Osteoblast (primary cell): Measurements from ENCODE around the gene ATP8B3. TPM values are rescaled to one million over a fixed set of nuclear protein-coding genes. Genes with fewer than 3 reads are reported as not detected.
A peak's percentile ranks its signal among the peaks of the same experiment; 100 is the strongest.

Experiments used
- DNase-seq: peaks from one replicate; pipeline ENCODE4 v3.0.0; 2011; ENCODE audit warnings: low spot score, mixed read lengths; ENCODE audit not compliant: insufficient read length; ENCODE audit errors: missing footprints
- H2AFZ ChIP-seq: 2 replicates; pipeline ENCODE4 v1.6.0; 2011; ENCODE audit warnings: mild to moderate bottlenecking, low read length
- H3K27ac ChIP-seq: 2 replicates; pipeline ENCODE4 v1.5.1; 2011; ENCODE audit warnings: mild to moderate bottlenecking, low read depth, low read length, moderate library complexity
- H3K27me3 ChIP-seq: 2 replicates; pipeline ENCODE4 v1.6.0; 2012; ENCODE audit warnings: mild to moderate bottlenecking, control low read depth, inconsistent platforms, low read length, moderate library complexity; ENCODE audit not compliant: insufficient read depth
- H3K36me3 ChIP-seq: 2 replicates; pipeline ENCODE4 v1.5.1; 2011; ENCODE audit warnings: mild to moderate bottlenecking, low read length, control low read depth, moderate library complexity; ENCODE audit not compliant: insufficient read depth
- H3K4me1 ChIP-seq: 2 replicates; pipeline ENCODE4 v1.5.1; 2011; ENCODE audit warnings: mild to moderate bottlenecking, low read length, control low read depth, moderate library complexity; ENCODE audit not compliant: insufficient read depth
- H3K4me2 ChIP-seq: 2 replicates; pipeline ENCODE4 v1.6.0; 2011; ENCODE audit warnings: mild to moderate bottlenecking, low read length; ENCODE audit not compliant: insufficient read depth
- H3K4me3 ChIP-seq: fragments of 200-600 bp; sonication (generic); 3 replicates; pipeline ENCODE4 v1.5.1; 2012; ENCODE audit warnings: mild to moderate bottlenecking, low read length, inconsistent platforms; ENCODE audit not compliant: insufficient read depth
- H3K79me2 ChIP-seq: 2 replicates; pipeline ENCODE4 v1.6.0; 2012; ENCODE audit warnings: mild to moderate bottlenecking, low read length, control low read depth, inconsistent platforms; ENCODE audit not compliant: insufficient read depth
- H3K9me3 ChIP-seq: 2 replicates; pipeline ENCODE4 v1.5.1; 2011; ENCODE audit warnings: low read depth, low read length, control low read depth
- H4K20me1 ChIP-seq: 2 replicates; pipeline ENCODE4 v1.6.0; 2012; ENCODE audit warnings: mild to moderate bottlenecking, low read length, control low read depth; ENCODE audit not compliant: insufficient read depth
- total RNA-seq: library from RNA; depleted of rRNA; stranded (reverse); fragments of >200 nt; gene quantifications from 2 replicates; pipeline ENCODE4 v1.2.3, GENCODE V29; 2012
- TF ChIP-seq, protein P1 (sequence below): IDR thresholded peaks from 2 replicates; pipeline ENCODE4 v1.5.1; 2011; ENCODE audit warnings: mild to moderate bottlenecking, low read depth, low read length, moderate library complexity; ENCODE audit errors: extremely low read depth

The ATP8B3 gene
- total RNA-seq, 1 donor, result 0.72 TPM

- DNase-seq, result peak; percentile 67
- peaks cover 12% of the 10 kb centered on the region for H3K27me3 ChIP-seq
- no peak overlapping the region for H3K4me3 ChIP-seq
- TF ChIP-seq, protein P1, sequence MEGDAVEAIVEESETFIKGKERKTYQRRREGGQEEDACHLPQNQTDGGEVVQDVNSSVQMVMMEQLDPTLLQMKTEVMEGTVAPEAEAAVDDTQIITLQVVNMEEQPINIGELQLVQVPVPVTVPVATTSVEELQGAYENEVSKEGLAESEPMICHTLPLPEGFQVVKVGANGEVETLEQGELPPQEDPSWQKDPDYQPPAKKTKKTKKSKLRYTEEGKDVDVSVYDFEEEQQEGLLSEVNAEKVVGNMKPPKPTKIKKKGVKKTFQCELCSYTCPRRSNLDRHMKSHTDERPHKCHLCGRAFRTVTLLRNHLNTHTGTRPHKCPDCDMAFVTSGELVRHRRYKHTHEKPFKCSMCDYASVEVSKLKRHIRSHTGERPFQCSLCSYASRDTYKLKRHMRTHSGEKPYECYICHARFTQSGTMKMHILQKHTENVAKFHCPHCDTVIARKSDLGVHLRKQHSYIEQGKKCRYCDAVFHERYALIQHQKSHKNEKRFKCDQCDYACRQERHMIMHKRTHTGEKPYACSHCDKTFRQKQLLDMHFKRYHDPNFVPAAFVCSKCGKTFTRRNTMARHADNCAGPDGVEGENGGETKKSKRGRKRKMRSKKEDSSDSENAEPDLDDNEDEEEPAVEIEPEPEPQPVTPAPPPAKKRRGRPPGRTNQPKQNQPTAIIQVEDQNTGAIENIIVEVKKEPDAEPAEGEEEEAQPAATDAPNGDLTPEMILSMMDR, result no peak
- no peak overlapping the region for H3K27ac ChIP-seq
- H2AFZ ChIP-seq, result no peak overlapping the region
- no peaks in the 10 kb centered on the region for H3K4me1 ChIP-seq
- no peaks in the 10 kb centered on the region for H4K20me1 ChIP-seq
- no peaks in the 10 kb centered on the region for H3K79me2 ChIP-seq
- no peak overlapping the region for H3K4me2 ChIP-seq
- peaks cover 4% of the 10 kb centered on the region for H3K9me3 ChIP-seq
- H3K36me3 ChIP-seq, result no peaks in the 10 kb centered on the region
Observed at GRCh38 chr19:1739960-1740629, 72.0 kb downstream of the ATP8B3 start.

GRCh38 chr19:1736927-1737326, 75.1 kb downstream of the ATP8B3 start:
- Histone ChIP-seq H2AFZ (no peak overlapping the region), H3K9me3 (peaks cover 4% of the 10 kb centered on the region), H3K4me2 (no peak overlapping the region), H3K79me2 (no peaks in the 10 kb centered on the region), H3K27ac (no peak overlapping the region), H3K27me3 (peaks cover 19% of the 10 kb centered on the region), H3K4me1 (no peaks in the 10 kb centered on the region), H3K36me3 (no peaks in the 10 kb centered on the region), H3K4me3 (no peak overlapping the region), H4K20me1 (no peaks in the 10 kb centered on the region)
- DNase-seq, result peak; percentile 45
- TF ChIP-seq, protein P1, result no peak

- DNase-seq, result peak; percentile 19
- H3K4me3 ChIP-seq, result no peak overlapping the region
- H3K27me3 ChIP-seq, result peaks cover 19% of the 10 kb centered on the region
- H3K36me3 ChIP-seq, result no peaks in the 10 kb centered on the region
- H3K9me3 ChIP-seq, result peaks cover 4% of the 10 kb centered on the region
- no peaks in the 10 kb centered on the region for H3K4me1 ChIP-seq
- TF ChIP-seq, protein P1, result no peak
- no peak overlapping the region for H2AFZ ChIP-seq
- H3K79me2 ChIP-seq, result no peaks in the 10 kb centered on the region
- H3K4me2 ChIP-seq, result no peak overlapping the region
- H3K27ac ChIP-seq, result no peak overlapping the region
- no peaks in the 10 kb centered on the region for H4K20me1 ChIP-seq
Observed at GRCh38 chr19:1736280-1736679, 75.8 kb downstream of the ATP8B3 start.

DNA sequence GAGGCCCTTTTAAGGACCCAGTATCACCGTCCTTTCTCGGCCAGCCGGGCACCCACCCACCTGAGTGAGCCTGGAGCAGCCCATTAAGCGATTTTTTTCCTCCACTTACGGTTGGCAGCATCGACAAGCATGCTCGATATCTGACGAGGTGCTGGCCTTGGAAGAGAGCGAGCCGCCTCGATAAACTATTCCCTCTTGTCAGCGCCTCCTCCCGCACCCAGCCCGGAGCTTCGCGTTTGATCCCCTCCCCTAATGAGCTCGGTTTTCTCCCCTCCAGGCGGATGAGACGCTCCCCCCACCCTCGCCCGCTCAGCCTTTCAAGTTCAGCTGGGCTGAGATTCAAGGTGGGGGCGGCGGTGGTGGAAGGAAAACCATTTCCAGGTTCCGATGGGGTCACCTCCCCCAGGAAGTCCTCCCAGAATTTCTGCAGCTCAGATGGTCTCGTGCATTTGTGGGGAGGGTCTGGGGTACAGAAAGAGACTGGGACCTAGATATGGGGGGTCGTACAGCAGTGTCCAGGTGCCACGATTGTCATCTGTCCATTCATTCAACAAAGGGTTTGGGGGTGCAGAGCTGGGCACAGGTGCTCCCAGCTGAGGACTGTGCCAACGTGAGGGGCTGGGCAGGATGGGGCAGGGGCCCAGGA, 77.6 kb downstream of the ATP8B3 start:
- H3K27me3 ChIP-seq, result peaks cover 16% of the 10 kb centered on the region

More for the DNA sequence above, 77.6 kb downstream of the ATP8B3 start:
- Histone ChIP-seq H3K4me3 (no peak overlapping the region), H3K79me2 (no peaks in the 10 kb centered on the region), H3K9me3 (no peaks in the 10 kb centered on the region), H3K36me3 (no peaks in the 10 kb centered on the region), H3K4me1 (no peaks in the 10 kb centered on the region), H4K20me1 (no peaks in the 10 kb centered on the region), H3K27ac (no peak overlapping the region), H3K4me2 (no peak overlapping the region), H2AFZ (no peak overlapping the region)
- TF ChIP-seq, protein P1, result no peak
- no peak for DNase-seq
